Adrenal gland (tissue), 12 donors: ENCODE measurements around the gene CALD1. TPM values are rescaled to one million over a fixed set of nuclear protein-coding genes. Genes with fewer than 3 reads are reported as not detected.

Experiments
- DNase-seq, 7 donors: peaks; one replicate each; pipeline ENCODE4 v3.0.0-alpha.2; 2019 to 2020
- H3K27ac ChIP-seq, 5 donors: fragments of 200-600 bp; sonication (generic) in 4 of 5; 1 replicate in 3 of 5; 2 replicates in 2 of 5; pipeline versions ENCODE4 v1.5.1 to v1.8.0; 2016 to 2020; ENCODE audit warnings: mild to moderate bottlenecking in 1 of 5
- H3K27me3 ChIP-seq: fragments of 200-600 bp; 2 replicates; pipeline ENCODE4 v1.8.0; 2021
- H3K36me3 ChIP-seq, 2 donors: fragments of 200-600 bp; replicated peaks in 1 of 2; 1 replicate in 1 of 2; 2 replicates in 1 of 2; pipeline versions ENCODE4 v1.5.1 to v1.8.0; 2018 to 2022
- H3K4me1 ChIP-seq, 2 donors: fragments of 200-600 bp; replicated peaks in 1 of 2; 1 replicate in 1 of 2; 2 replicates in 1 of 2; pipeline versions ENCODE4 v1.5.1 to v1.8.0; 2018 to 2021
- H3K4me3 ChIP-seq, 4 donors: fragments of 200-600 bp; sonication (generic) in 3 of 4; one replicate each; pipeline ENCODE4 v1.5.1; 2016 to 2018
- H3K9me3 ChIP-seq, 3 donors: fragments of 200-600 bp; sonication (generic) in 1 of 3; replicated peaks in 1 of 3; 1 replicate in 2 of 3; 2 replicates in 1 of 3; pipeline versions ENCODE4 v1.5.1 to v1.8.0; 2016 to 2021
- CTCF ChIP-seq, 6 experiments: fragments of 450-650 bp in 4 of 6; fragments of 200-600 bp in 2 of 6; sonication (generic) in 1 of 6; IDR thresholded peaks; 1 replicate in 5 of 6; 2 replicates in 1 of 6; pipeline versions ENCODE4 v1.5.1 to v1.8.0; 2016 to 2021; ENCODE audit warnings: antibody characterized with exemption in 6 of 6, mild to moderate bottlenecking in 2 of 6, moderate library complexity in 1 of 6
- POLR2A ChIP-seq, 2 donors: fragments of 450-650 bp; IDR thresholded peaks; one replicate each; pipeline ENCODE4 v1.6.1; 2017; ENCODE audit warnings: antibody characterized with exemption in 2 of 2, mild to moderate bottlenecking in 2 of 2, moderate library complexity in 1 of 2
- WGBS, 4 donors: extraction: QIAGEN DNeasy Blood & Tissue Kit in 2 of 4; methylation state at CpG; one replicate each; pipeline versions ENCODE4 v1.1.5 to v1.1.7; 2013 to 2017; 5-methylcytosine and 5-hydroxymethylcytosine counted together
- intact Hi-C, 2 donors: fragments of 100-400 bp; cut with DNase I; formaldehyde crosslinking; loops; one replicate each; pipeline versions ENCODE4 v1.14.1 to v1.15.0; 2022 to 2023
- polyA plus RNA-seq, 3 donors: library from polyadenylated mRNA; stranded (reverse); fragments of 200-250 nt in 2 of 3; fragments of 350-450 nt in 1 of 3; fragmentation: Illumina TruSeq in 1 of 3; extraction: RNeasy Lipid Tissue Mini Kit (QIAGEN cat#74804) in 1 of 3; gene quantifications; one replicate each; pipeline ENCODE4 v1.2.3, GENCODE V29; 2013 to 2014
- total RNA-seq, 9 donors: library from RNA; depleted of rRNA in 4 of 9; stranded (reverse); fragments of >200 nt in 4 of 9; fragments of 120-200 nt in 1 of 9; fragmentation: NEBNext Ultra II Directional in 1 of 9; extraction: Animal tissue kit (Norgen Biotek cat#: 25700) in 1 of 9; gene quantifications; one replicate each; pipeline versions ENCODE4 v1.1.0 to v1.2.4, GENCODE V29; 2013 to 2023
- donor health status: healthy with polysubstance abuse.
- donor health status: Bipolar disorder and iron deficiency.
- donor health status: DM: yes; HTN: yes; CAD: no.
- donor health status: DM: no; HTN: no; CAD: no.
- donor health status: DM: no; HTN: no; CAD: no.
- donor health status: DM: yes; HTN: yes; CAD: no.

Gene CALD1
- total and polyA plus RNA-seq, 12 donors, result 67.5 to 258 (median 199) TPM

- intact Hi-C loops, result no loop called here
- DNase-seq, result no peak
- TF ChIP-seq POLR2A (IDR thresholded peaks at IDR 0.05), result no peak
- no peak for TF ChIP-seq CTCF (IDR thresholded peaks at IDR 0.05)
- Histone ChIP-seq H3K9me3 (peaks cover 0 to 4% (median 0%) of the 10 kb centered on the region in 3 donors), H3K27me3 (no peaks in the 10 kb centered on the region), H3K36me3 (no peaks in the 10 kb centered on the region), H3K4me3 (no peak overlapping the region), H3K4me1 (no peaks in the 10 kb centered on the region), H3K27ac (no peak overlapping the region)
- 82 to 88% (median 84%) methylated on average over 4 of the region's 4 CpGs for WGBS, 4 donors
These were observed 23.3 kb downstream of the CALD1 start for GRCh38 chr7:134802762-134803161.

- Histone ChIP-seq H3K36me3 (no peaks in the 10 kb centered on the region), H3K27me3 (no peaks in the 10 kb centered on the region), H3K4me3 (no peak overlapping the region), H3K4me1 (no peaks in the 10 kb centered on the region), H3K9me3 (peaks cover 0 to 4% (median 0%) of the 10 kb centered on the region in 3 donors), H3K27ac (peak overlapping the region in 3 of 5 donors; percentile 24 to 74 (median 30))
- 48 to 60% (median 53%) methylated on average over 2 of the region's 2 CpGs for WGBS, 4 donors
- intact Hi-C loops, result no loop called here
- DNase-seq, result no peak
- TF ChIP-seq POLR2A (IDR thresholded peaks at IDR 0.05) (no peak), CTCF (IDR thresholded peaks at IDR 0.05) (no peak)
These were observed 24.9 kb downstream of the CALD1 start for GRCh38 chr7:134804351-134804750.

GRCh38 chr7:134804854-134805253 lies 25.4 kb downstream of the CALD1 start:
- no peak for TF ChIP-seq CTCF (IDR thresholded peaks at IDR 0.05)
- TF ChIP-seq POLR2A (IDR thresholded peaks at IDR 0.05), result no peak
- WGBS, 4 donors, result 75 to 84% (median 81%) methylated on average over 3 of the region's 3 CpGs
- intact Hi-C loops, result no loop called here

GRCh38 chr7:134806197-134806596 lies 26.8 kb downstream of the CALD1 start:
- intact Hi-C loops, result no loop called here
- no peak overlapping the region for H3K4me3 ChIP-seq

More at GRCh38 chr7:134804854-134805253, 25.4 kb downstream of the CALD1 start:
- Histone ChIP-seq H3K4me1 (no peaks in the 10 kb centered on the region), H3K36me3 (no peaks in the 10 kb centered on the region), H3K27me3 (no peaks in the 10 kb centered on the region), H3K9me3 (peaks cover 0 to 4% (median 0%) of the 10 kb centered on the region in 3 donors), H3K27ac (peak overlapping the region in 3 of 5 donors; percentile 24 to 74 (median 30)), H3K4me3 (no peak overlapping the region)
- no peak for DNase-seq

More at GRCh38 chr7:134806197-134806596, 26.8 kb downstream of the CALD1 start:
- 85 to 93% (median 91%) methylated on average over 4 of the region's 4 CpGs for WGBS, 4 donors
- Histone ChIP-seq H3K4me1 (no peaks in the 10 kb centered on the region), H3K36me3 (no peaks in the 10 kb centered on the region), H3K27ac (no peak overlapping the region), H3K27me3 (no peaks in the 10 kb centered on the region), H3K9me3 (peaks cover 0 to 4% (median 0%) of the 10 kb centered on the region in 3 donors)
- TF ChIP-seq CTCF (IDR thresholded peaks at IDR 0.05) (no peak), POLR2A (IDR thresholded peaks at IDR 0.05) (no peak)
- no peak for DNase-seq
